Activated B cell treated with CpG ODN at 0.5 μM for 24 hours (primary cell): ENCODE data around the gene TBCC. TPM values are rescaled to one million over a fixed set of nuclear protein-coding genes. Genes with fewer than 3 reads are reported as not detected.

Experiments used
- ATAC-seq: fragments of 200-7000 bp; cut with Tn5 transposase; one replicate; pipeline ENCODE4 v1.10.0; 2021; ENCODE audit warnings: low read depth, mild to moderate bottlenecking, moderate library complexity
- CTCF ChIA-PET: fragments of 350-600 bp; sonication (Branson Sonifier 250); formaldehyde crosslinking; loops from one replicate; lab custom pipeline; 2021; ENCODE audit warnings: antibody characterized with exemption; lab: Charles Lee
- POLR2A ChIA-PET: fragments of 350-600 bp; sonication (Branson Sonifier 250); formaldehyde crosslinking; loops from one replicate; lab custom pipeline; 2021; ENCODE audit warnings: antibody characterized with exemption; lab: Charles Lee
- DNase-seq: peaks from one replicate; pipeline ENCODE4 v3.0.0; 2022
- H3K27ac Mint-ChIP-seq: one replicate; pipeline ENCODE4 v1.8.0; 2020; ENCODE audit warnings: mixed read lengths
- H3K27me3 Mint-ChIP-seq: one replicate; pipeline ENCODE4 v1.8.0; 2021; ENCODE audit warnings: mixed read lengths
- H3K36me3 Mint-ChIP-seq: one replicate; pipeline ENCODE4 v1.8.0; 2021; ENCODE audit warnings: low read depth, mixed read lengths
- H3K4me1 Mint-ChIP-seq: one replicate; pipeline ENCODE4 v1.8.0; 2021; ENCODE audit warnings: mixed read lengths
- H3K4me3 Mint-ChIP-seq: one replicate; pipeline ENCODE4 v1.8.0; 2020; ENCODE audit warnings: mild to moderate bottlenecking, mixed read lengths
- H3K9me3 Mint-ChIP-seq: one replicate; pipeline ENCODE4 v1.8.0; 2020; ENCODE audit warnings: mixed read lengths
- CTCF ChIP-seq: fragments of 200-600 bp; IDR thresholded peaks from one replicate; pipeline ENCODE4 v1.8.0; 2022; ENCODE audit warnings: antibody characterized with exemption, mild to moderate bottlenecking
- intact Hi-C: fragments of 100-400 bp; cut with micrococcal nuclease; formaldehyde crosslinking; loops from one replicate; pipeline ENCODE4 v1.15.1; 2024
- total RNA-seq: library from RNA; stranded (reverse); gene quantifications from 2 replicates; pipeline ENCODE4 v1.2.3, GENCODE V29; 2022

The TBCC gene
- total RNA-seq, 1 donor from 2014 or later = 41.5 TPM

- ChIA-PET CTCF (no interaction called here), POLR2A (interaction anchor here (0.8 to 27.3 kb wide), 11 partner anchors 10 to 889 kb away, joined by 3 to 1220 read pairs (median 36); partner anchors contain the start of genes CNPY3, PEX6, RPL7L1 and TBCC)
- intact Hi-C loops = loop anchor here (1.0 to 5.0 kb wide), 5 partner anchors 38 to 388 kb away; partner anchors contain the start of genes KLC4, MRPL2, RPL7L1 and SRF
- Mint-ChIP-seq H3K36me3 (peaks cover 25% of the 10 kb centered on the region), H3K4me3 (peak overlapping the region; percentile 92), H3K9me3 (no peaks in the 10 kb centered on the region), H3K4me1 (peaks cover 25% of the 10 kb centered on the region), H3K27me3 (no peaks in the 10 kb centered on the region), H3K27ac (no peak overlapping the region)
- no peak for ATAC-seq
- no peak for TF ChIP-seq CTCF
- DNase-seq = no peak
Measured at GRCh38 chr6:42783876-42784642, 38.2 kb upstream of the TBCC start.

- H3K4me3 Mint-ChIP-seq = peak overlapping the region; percentile 92
- H3K4me1 Mint-ChIP-seq = peaks cover 31% of the 10 kb centered on the region
- ChIA-PET CTCF (interaction anchor here (0.9 kb wide), 1 partner anchor 38 kb away, joined by 3 read pairs; no protein-coding TSS in a partner anchor), POLR2A (interaction anchor here (0.6 to 27.3 kb wide), 33 partner anchors 10 to 1711 kb away, joined by 3 to 1220 read pairs (median 4); partner anchors contain the start of genes ABCC10, CNPY3, KLC4 and MRPL2)
- no peak for TF ChIP-seq CTCF
- ATAC-seq (peak; percentile 59), DNase-seq (peak; percentile 81)
- no peaks in the 10 kb centered on the region for H3K9me3 Mint-ChIP-seq
- H3K27me3 Mint-ChIP-seq = no peaks in the 10 kb centered on the region
- peaks cover 18% of the 10 kb centered on the region for H3K36me3 Mint-ChIP-seq
- intact Hi-C loops = loop anchor here (1.0 to 5.0 kb wide), 5 partner anchors 39 to 389 kb away; partner anchors contain the start of genes KLC4, MRPL2, RPL7L1 and SRF
- H3K27ac Mint-ChIP-seq = no peak overlapping the region
Measured at GRCh38 chr6:42783177-42783875, 37.4 kb upstream of the TBCC start.

- peak overlapping the region; percentile 100 for H3K27ac Mint-ChIP-seq
- H3K9me3 Mint-ChIP-seq = no peaks in the 10 kb centered on the region
- ATAC-seq (peak; percentile 40), DNase-seq (peak; percentile 62)
- POLR2A ChIA-PET = interaction anchor here (0.6 to 27.3 kb wide), 48 partner anchors 11 to 1710 kb away, joined by 3 to 1220 read pairs (median 4); partner anchors contain the start of genes ABCC10, CNPY3, GNMT and KLC4
- H3K27me3 Mint-ChIP-seq = no peaks in the 10 kb centered on the region
- CTCF ChIA-PET = interaction anchor here (0.9 kb wide), 1 partner anchor 38 kb away, joined by 3 read pairs; no protein-coding TSS in a partner anchor
- peaks cover 16% of the 10 kb centered on the region for H3K36me3 Mint-ChIP-seq
- H3K4me3 Mint-ChIP-seq = peak overlapping the region; percentile 97
- intact Hi-C loops = loop anchor here (1.0 to 5.0 kb wide), 8 partner anchors 11 to 390 kb away; partner anchors contain the start of genes KLC4, MRPL2, RPL7L1 and SRF
- peaks cover 35% of the 10 kb centered on the region for H3K4me1 Mint-ChIP-seq
- TF ChIP-seq CTCF = no peak
Measured at GRCh38 chr6:42782689-42783176, 36.8 kb upstream of the TBCC start.

- intact Hi-C loops = loop anchor here (1.0 to 5.0 kb wide), 7 partner anchors 11 to 390 kb away; partner anchors contain the start of genes KLC4, MRPL2, SRF and TBCC
- Mint-ChIP-seq H3K36me3 (peaks cover 16% of the 10 kb centered on the region), H3K4me1 (peaks cover 42% of the 10 kb centered on the region), H3K9me3 (no peaks in the 10 kb centered on the region), H3K4me3 (peak within 1 kb of the TSS; percentile 97), H3K27ac (peak within 1 kb of the TSS; percentile 100), H3K27me3 (no peaks in the 10 kb centered on the region)
- CTCF ChIA-PET = interaction anchor here (0.9 kb wide), 1 partner anchor 37 kb away, joined by 3 read pairs; no protein-coding TSS in a partner anchor
- peak; percentile 16 for ATAC-seq
- DNase-seq = peak; percentile 71
- POLR2A ChIA-PET = interaction anchor here (0.6 to 27.3 kb wide), 49 partner anchors 9 to 1710 kb away, joined by 3 to 1220 read pairs (median 5); partner anchors contain the start of genes ABCC10, CNPY3, GNMT and KLC4
- no peak for TF ChIP-seq CTCF
Measured at GRCh38 chr6:42781796-42782688, 36.1 kb upstream of the TBCC start, which contains the start of gene BICRAL. TSS of gene BICRAL (plus strand) at chr6:42782052. CDS start at chr6:42822023, 39,971 bp downstream.
